Adrenal gland (tissue), 12 donors: Measurements from ENCODE around the gene THBS2. TPM values are rescaled to one million over a fixed set of nuclear protein-coding genes. Genes with fewer than 3 reads are reported as not detected.

ENCODE experiments used
- DNase-seq, 7 donors: peaks; one replicate each; pipeline ENCODE4 v3.0.0-alpha.2; 2019 to 2020
- H3K27ac ChIP-seq, 5 donors: fragments of 200-600 bp; sonication (generic) in 4 of 5; 1 replicate in 3 of 5; 2 replicates in 2 of 5; pipeline versions ENCODE4 v1.5.1 to v1.8.0; 2016 to 2020; ENCODE audit warnings: mild to moderate bottlenecking in 1 of 5
- H3K27me3 ChIP-seq: fragments of 200-600 bp; 2 replicates; pipeline ENCODE4 v1.8.0; 2021
- H3K36me3 ChIP-seq, 2 donors: fragments of 200-600 bp; replicated peaks in 1 of 2; 1 replicate in 1 of 2; 2 replicates in 1 of 2; pipeline versions ENCODE4 v1.5.1 to v1.8.0; 2018 to 2022
- H3K4me1 ChIP-seq, 2 donors: fragments of 200-600 bp; replicated peaks in 1 of 2; 1 replicate in 1 of 2; 2 replicates in 1 of 2; pipeline versions ENCODE4 v1.5.1 to v1.8.0; 2018 to 2021
- H3K4me3 ChIP-seq, 4 donors: fragments of 200-600 bp; sonication (generic) in 3 of 4; one replicate each; pipeline ENCODE4 v1.5.1; 2016 to 2018
- H3K9me3 ChIP-seq, 3 donors: fragments of 200-600 bp; sonication (generic) in 1 of 3; replicated peaks in 1 of 3; 1 replicate in 2 of 3; 2 replicates in 1 of 3; pipeline versions ENCODE4 v1.5.1 to v1.8.0; 2016 to 2021
- CTCF ChIP-seq, 6 experiments: fragments of 450-650 bp in 4 of 6; fragments of 200-600 bp in 2 of 6; sonication (generic) in 1 of 6; IDR thresholded peaks; 1 replicate in 5 of 6; 2 replicates in 1 of 6; pipeline versions ENCODE4 v1.5.1 to v1.8.0; 2016 to 2021; ENCODE audit warnings: antibody characterized with exemption in 6 of 6, mild to moderate bottlenecking in 2 of 6, moderate library complexity in 1 of 6
- POLR2A ChIP-seq, 2 donors: fragments of 450-650 bp; IDR thresholded peaks; one replicate each; pipeline ENCODE4 v1.6.1; 2017; ENCODE audit warnings: antibody characterized with exemption in 2 of 2, mild to moderate bottlenecking in 2 of 2, moderate library complexity in 1 of 2
- WGBS, 4 donors: extraction: QIAGEN DNeasy Blood & Tissue Kit in 2 of 4; methylation state at CpG; one replicate each; pipeline versions ENCODE4 v1.1.5 to v1.1.7; 2013 to 2017; 5-methylcytosine and 5-hydroxymethylcytosine counted together
- intact Hi-C, 2 donors: fragments of 100-400 bp; cut with DNase I; formaldehyde crosslinking; loops; one replicate each; pipeline versions ENCODE4 v1.14.1 to v1.15.0; 2022 to 2023
- polyA plus RNA-seq, 3 donors: library from polyadenylated mRNA; stranded (reverse); fragments of 200-250 nt in 2 of 3; fragments of 350-450 nt in 1 of 3; fragmentation: Illumina TruSeq in 1 of 3; extraction: RNeasy Lipid Tissue Mini Kit (QIAGEN cat#74804) in 1 of 3; gene quantifications; one replicate each; pipeline ENCODE4 v1.2.3, GENCODE V29; 2013 to 2014
- total RNA-seq, 9 donors: library from RNA; depleted of rRNA in 4 of 9; stranded (reverse); fragments of >200 nt in 4 of 9; fragments of 120-200 nt in 1 of 9; fragmentation: NEBNext Ultra II Directional in 1 of 9; extraction: Animal tissue kit (Norgen Biotek cat#: 25700) in 1 of 9; gene quantifications; one replicate each; pipeline versions ENCODE4 v1.1.0 to v1.2.4, GENCODE V29; 2013 to 2023
- donor health status: healthy with polysubstance abuse.
- donor health status: Bipolar disorder and iron deficiency.
- donor health status: DM: yes; HTN: yes; CAD: no.
- donor health status: DM: no; HTN: no; CAD: no.
- donor health status: DM: no; HTN: no; CAD: no.
- donor health status: DM: yes; HTN: yes; CAD: no.

The THBS2 gene
- total and polyA plus RNA-seq, 12 donors = 5.6 to 72.7 (median 14.8) TPM

- intact Hi-C loops = no loop called here
These were observed 30.3 kb upstream of the THBS2 start for GRCh38 chr6:169283924-169284323.

GRCh38 chr6:169282043-169282442, 28.4 kb upstream of the THBS2 start:
- no peak for DNase-seq
- no peak overlapping the region for H3K4me3 ChIP-seq
- no peaks in the 10 kb centered on the region for H3K36me3 ChIP-seq
- no peaks in the 10 kb centered on the region for H3K4me1 ChIP-seq
- intact Hi-C loops = no loop called here
- no peak for TF ChIP-seq POLR2A (IDR thresholded peaks at IDR 0.05)
- TF ChIP-seq CTCF (IDR thresholded peaks at IDR 0.05) = no peak
- H3K9me3 ChIP-seq = no peaks in the 10 kb centered on the region
- H3K27ac ChIP-seq = no peak overlapping the region
- H3K27me3 ChIP-seq = no peaks in the 10 kb centered on the region
- 94 to 96% (median 95%) methylated on average over 15 of the region's 15 CpGs for WGBS, 4 donors

More at GRCh38 chr6:169283924-169284323, 30.3 kb upstream of the THBS2 start:
- Histone ChIP-seq H3K27me3 (no peaks in the 10 kb centered on the region), H3K9me3 (no peaks in the 10 kb centered on the region), H3K4me1 (no peaks in the 10 kb centered on the region), H3K36me3 (no peaks in the 10 kb centered on the region), H3K4me3 (no peak overlapping the region), H3K27ac (no peak overlapping the region)
- 83 to 92% (median 89%) methylated on average over 1 of the region's 1 CpG for WGBS, 4 donors
- TF ChIP-seq POLR2A (IDR thresholded peaks at IDR 0.05) (no peak), CTCF (IDR thresholded peaks at IDR 0.05) (no peak)
- no peak for DNase-seq

- Histone ChIP-seq H3K36me3 (no peaks in the 10 kb centered on the region), H3K27ac (no peak overlapping the region), H3K27me3 (no peaks in the 10 kb centered on the region), H3K9me3 (no peaks in the 10 kb centered on the region), H3K4me1 (peaks cover 0 to 3% of the 10 kb centered on the region in 2 donors), H3K4me3 (no peak overlapping the region)
- no peak for DNase-seq
- intact Hi-C loops = no loop called here
- TF ChIP-seq CTCF (IDR thresholded peaks at IDR 0.05) (no peak), POLR2A (IDR thresholded peaks at IDR 0.05) (no peak)
These were observed 24.0 kb upstream of the THBS2 start for GRCh38 chr6:169277619-169278018.

- intact Hi-C loops = no loop called here
- peak in 3 of 7 donors; percentile 49 to 60 (median 51) for DNase-seq
- no peaks in the 10 kb centered on the region for H3K36me3 ChIP-seq
- no peaks in the 10 kb centered on the region for H3K27me3 ChIP-seq
- no peak overlapping the region for H3K4me3 ChIP-seq
- WGBS, 4 donors = 20 to 71% (median 29%) methylated on average over 1 of the region's 1 CpG
- H3K9me3 ChIP-seq = no peaks in the 10 kb centered on the region
- H3K27ac ChIP-seq = peak overlapping the region in 2 of 5 donors; percentile 19 to 29
- H3K4me1 ChIP-seq = peaks cover 0 to 3% of the 10 kb centered on the region in 2 donors
- TF ChIP-seq POLR2A (IDR thresholded peaks at IDR 0.05) (no peak), CTCF (IDR thresholded peaks at IDR 0.05) (no peak)
These were observed 21.1 kb upstream of the THBS2 start for GRCh38 chr6:169274781-169275180.
